Astrocyte (in vitro differentiated cells and primary cell): ENCODE measurements around the gene MOSPD3. TPM values are rescaled to one million over a fixed set of nuclear protein-coding genes. Genes with fewer than 3 reads are reported as not detected.

ENCODE experiments used
- DNase-seq: peaks from one replicate; pipeline ENCODE4 v3.0.0-alpha.2; 2010; ENCODE audit warnings: low read depth
- FAIRE-seq: peaks from 2 replicates; lab custom pipeline; 2011; peaks lifted over from hg19 to GRCh38; lab: Jason Lieb, UNC
- H2AFZ ChIP-seq: 2 replicates; pipeline ENCODE4 v1.6.0; 2012; ENCODE audit warnings: low read depth, low read length, inconsistent platforms
- H3K27ac ChIP-seq: 2 replicates; pipeline ENCODE4 v1.5.1; 2011; ENCODE audit warnings: low read depth, low read length, inconsistent platforms
- H3K27me3 ChIP-seq: 2 replicates; pipeline ENCODE4 v1.6.0; 2011; ENCODE audit warnings: low read length, inconsistent platforms; ENCODE audit not compliant: insufficient read depth
- H3K36me3 ChIP-seq: 2 replicates; pipeline ENCODE4 v1.5.1; 2011; ENCODE audit warnings: low read length, inconsistent platforms; ENCODE audit not compliant: insufficient read depth
- H3K4me1 ChIP-seq: 2 replicates; pipeline ENCODE4 v1.5.1; 2011; ENCODE audit warnings: low read length, inconsistent platforms; ENCODE audit not compliant: insufficient read depth
- H3K4me2 ChIP-seq: 2 replicates; pipeline ENCODE4 v1.6.0; 2012; ENCODE audit warnings: low read length, inconsistent platforms
- H3K4me3 ChIP-seq: 2 replicates; pipeline ENCODE4 v1.5.1; 2011; ENCODE audit warnings: low read depth, mild to moderate bottlenecking, low read length, inconsistent platforms; ENCODE audit not compliant: insufficient read depth
- H3K79me2 ChIP-seq: 2 replicates; pipeline ENCODE4 v1.6.0; 2012; ENCODE audit warnings: mild to moderate bottlenecking, low read length, inconsistent platforms; ENCODE audit not compliant: insufficient read depth
- H3K9ac ChIP-seq: 2 replicates; pipeline ENCODE4 v1.6.0; 2012; ENCODE audit warnings: mild to moderate bottlenecking, low read length, inconsistent platforms
- H3K9me3 ChIP-seq: 2 replicates; pipeline ENCODE4 v1.5.1; 2012; ENCODE audit warnings: low read depth, mild to moderate bottlenecking, low read length, inconsistent platforms; ENCODE audit not compliant: insufficient read depth
- H4K20me1 ChIP-seq: 2 replicates; pipeline ENCODE4 v1.6.0; 2012; ENCODE audit warnings: low read length, inconsistent platforms; ENCODE audit not compliant: insufficient read depth
- H3K27ac Mint-ChIP-seq: one replicate; pipeline ENCODE4 v1.8.0; 2021; ENCODE audit warnings: mild to moderate bottlenecking, mixed read lengths; ENCODE audit not compliant: unreplicated experiment
- H3K27me3 Mint-ChIP-seq: one replicate; pipeline ENCODE4 v1.8.0; 2021; ENCODE audit warnings: low read depth, mixed read lengths; ENCODE audit not compliant: unreplicated experiment
- H3K36me3 Mint-ChIP-seq: one replicate; pipeline ENCODE4 v1.8.0; 2021; ENCODE audit warnings: low read depth, mixed read lengths; ENCODE audit not compliant: unreplicated experiment
- H3K4me1 Mint-ChIP-seq: one replicate; pipeline ENCODE4 v1.8.0; 2021; ENCODE audit warnings: low read depth, mixed read lengths; ENCODE audit not compliant: unreplicated experiment
- H3K4me3 Mint-ChIP-seq: one replicate; pipeline ENCODE4 v1.8.0; 2021; ENCODE audit warnings: mild to moderate bottlenecking, moderate library complexity, mixed read lengths; ENCODE audit not compliant: unreplicated experiment
- H3K9me3 Mint-ChIP-seq: one replicate; pipeline ENCODE4 v1.8.0; 2021; ENCODE audit warnings: mild to moderate bottlenecking, mixed read lengths; ENCODE audit not compliant: unreplicated experiment
- CTCF ChIP-seq: IDR thresholded peaks from 2 replicates; pipeline ENCODE4 v1.5.1; 2011; ENCODE audit warnings: low read depth, mild to moderate bottlenecking, inconsistent platforms, low read length, moderate library complexity; ENCODE audit not compliant: insufficient read depth
- EZH2 ChIP-seq: IDR thresholded peaks from 2 replicates; pipeline ENCODE4 v1.6.1; 2012; ENCODE audit warnings: mild to moderate bottlenecking, low read length, inconsistent platforms; ENCODE audit not compliant: insufficient read depth
- total RNA-seq: library from RNA; stranded (reverse); gene quantifications from 2 replicates; pipeline ENCODE4 v1.2.1, GENCODE V29; 2021

Gene MOSPD3
- total RNA-seq, 1 donor from 2014 or later, result 18.8 TPM

- TF ChIP-seq CTCF, result no peak
- TF ChIP-seq EZH2, result no peak
- no peak overlapping the region for H3K4me3 Mint-ChIP-seq
- no peak overlapping the region for H3K27ac ChIP-seq
- H3K27me3 ChIP-seq, result peaks cover 14% of the 10 kb centered on the region
- H3K4me1 Mint-ChIP-seq, result no peaks in the 10 kb centered on the region
- H3K9me3 Mint-ChIP-seq, result peaks cover 2% of the 10 kb centered on the region
- peaks cover 2% of the 10 kb centered on the region for H3K36me3 Mint-ChIP-seq
- H3K4me1 ChIP-seq, result no peaks in the 10 kb centered on the region
- H3K9ac ChIP-seq, result no peak overlapping the region
- DNase-seq (no peak), FAIRE-seq (no peak)
- H3K79me2 ChIP-seq, result no peaks in the 10 kb centered on the region
- no peak overlapping the region for H2AFZ ChIP-seq
- peaks cover 28% of the 10 kb centered on the region for H3K27me3 Mint-ChIP-seq
- H3K27ac Mint-ChIP-seq, result no peak overlapping the region
- H3K36me3 ChIP-seq, result no peaks in the 10 kb centered on the region
- H3K9me3 ChIP-seq, result no peaks in the 10 kb centered on the region
- H3K4me2 ChIP-seq, result no peak overlapping the region
- no peaks in the 10 kb centered on the region for H4K20me1 ChIP-seq
- no peak overlapping the region for H3K4me3 ChIP-seq
Observed at GRCh38 chr7:100640517-100641440, 28.4 kb downstream of the MOSPD3 start.

- no peak within 1 kb of the TSS for H3K27ac ChIP-seq
- FAIRE-seq, result no peak
- no peak within 1 kb of the TSS for H3K9ac ChIP-seq
- no peak within 1 kb of the TSS for H3K4me2 ChIP-seq
- Mint-ChIP-seq H3K27ac (no peak within 1 kb of the TSS), H3K4me3 (no peak within 1 kb of the TSS), H3K36me3 (peaks cover 2% of the 10 kb centered on the region), H3K27me3 (peaks cover 29% of the 10 kb centered on the region), H3K4me1 (no peaks in the 10 kb centered on the region), H3K9me3 (peaks cover 2% of the 10 kb centered on the region)
- peaks cover 12% of the 10 kb centered on the region for H3K27me3 ChIP-seq
- TF ChIP-seq EZH2, result no peak
- TF ChIP-seq CTCF, result no peak
- no peaks in the 10 kb centered on the region for H4K20me1 ChIP-seq
- no peaks in the 10 kb centered on the region for H3K9me3 ChIP-seq
- H2AFZ ChIP-seq, result no peak within 1 kb of the TSS
- no peaks in the 10 kb centered on the region for H3K36me3 ChIP-seq
- no peak for DNase-seq
- H3K4me3 ChIP-seq, result no peak within 1 kb of the TSS
- no peaks in the 10 kb centered on the region for H3K4me1 ChIP-seq
- H3K79me2 ChIP-seq, result no peaks in the 10 kb centered on the region
Observed at GRCh38 chr7:100641463-100641859, 29.1 kb downstream of the MOSPD3 start, which contains the start of gene TFR2. Gene TFR2, minus strand, starts transcription at chr7:100641552. Its CDS starts 43 bp downstream, at chr7:100641509.
